Measurements from ENCODE around the gene VTI1A. TPM values are rescaled to one million over a fixed set of nuclear protein-coding genes. Genes with fewer than 3 reads are reported as not detected.

VTI1A gene
- total and polyA plus RNA-seq, 2 experiments from 2014 or later: 20.4 to 39.8 TPM

GRCh38 chr10:112851181-112851580 lies 404.2 kb downstream of the VTI1A start:
- Histone ChIP-seq H3K9me3 (ENCODE audit: low read depth) (no peaks in the 10 kb centered on the region), H3K27me3 (no peaks in the 10 kb centered on the region), H3K4me3 (no peak overlapping the region), H3K79me2 (no peaks in the 10 kb centered on the region), H3K9me2 (replicated peaks; ENCODE audit: insufficient read depth) (no peaks in the 10 kb centered on the region), H2AFZ (no peak overlapping the region), H3K4me2 (no peak overlapping the region), H3K36me3 (replicated peaks; ENCODE audit: insufficient read depth, low read depth) (no peaks in the 10 kb centered on the region), H3K4me1 (ENCODE audit: insufficient read depth) (no peaks in the 10 kb centered on the region), H4K20me1 (ENCODE audit: insufficient read depth, poor library complexity, severe bottlenecking) (no peaks in the 10 kb centered on the region), H3K27ac (no peak overlapping the region)
- DNase-seq (ENCODE audit: low spot score): no peak
- 86% methylated on average over 4 of the region's 4 CpGs for WGBS (ENCODE audit: low lambda C conversion rate, missing lambda C conversion rate)
- TF ChIP-seq CTCF (IDR thresholded peaks at IDR 0.05; ENCODE audit: poor library complexity) (no peak), EZH2phosphoT487 (IDR thresholded peaks at IDR 0.05; ENCODE audit: low read depth, severe bottlenecking, unreplicated experiment) (no peak), EZH2 (IDR thresholded peaks at IDR 0.05; ENCODE audit: borderline replicate concordance) (no peak)

GRCh38 chr10:112851588-112852211 lies 404.7 kb downstream of the VTI1A start:
- Histone ChIP-seq H3K27ac (no peak overlapping the region), H3K36me3 (replicated peaks; ENCODE audit: insufficient read depth, low read depth) (no peaks in the 10 kb centered on the region), H3K9me2 (replicated peaks; ENCODE audit: insufficient read depth) (no peaks in the 10 kb centered on the region), H3K79me2 (no peaks in the 10 kb centered on the region), H3K4me3 (no peak overlapping the region), H3K4me1 (ENCODE audit: insufficient read depth) (no peaks in the 10 kb centered on the region), H3K27me3 (no peaks in the 10 kb centered on the region), H4K20me1 (ENCODE audit: insufficient read depth, poor library complexity, severe bottlenecking) (no peaks in the 10 kb centered on the region), H3K9me3 (ENCODE audit: low read depth) (no peaks in the 10 kb centered on the region), H3K4me2 (no peak overlapping the region), H2AFZ (no peak overlapping the region)
- 61% methylated on average over 3 of the region's 3 CpGs for WGBS (ENCODE audit: low lambda C conversion rate, missing lambda C conversion rate)
- no peak for DNase-seq (ENCODE audit: low spot score)
- TF ChIP-seq CTCF (IDR thresholded peaks at IDR 0.05; ENCODE audit: poor library complexity) (no peak), EZH2phosphoT487 (IDR thresholded peaks at IDR 0.05; ENCODE audit: low read depth, severe bottlenecking, unreplicated experiment) (no peak), EZH2 (IDR thresholded peaks at IDR 0.05; ENCODE audit: borderline replicate concordance) (no peak)

GRCh38 chr10:112852306-112852705 lies 405.3 kb downstream of the VTI1A start:
- no peak for DNase-seq (ENCODE audit: low spot score)

More at GRCh38 chr10:112852306-112852705, 405.3 kb downstream of the VTI1A start:
- no peak overlapping the region for H3K4me2 ChIP-seq
- no peak overlapping the region for H3K27ac ChIP-seq
- no peaks in the 10 kb centered on the region for H3K9me2 ChIP-seq (replicated peaks; ENCODE audit: insufficient read depth)
- H3K4me1 ChIP-seq (ENCODE audit: insufficient read depth): no peaks in the 10 kb centered on the region
- no peak overlapping the region for H2AFZ ChIP-seq
- no peaks in the 10 kb centered on the region for H4K20me1 ChIP-seq (ENCODE audit: insufficient read depth, poor library complexity, severe bottlenecking)
- H3K36me3 ChIP-seq (replicated peaks; ENCODE audit: insufficient read depth, low read depth): no peaks in the 10 kb centered on the region
- no peaks in the 10 kb centered on the region for H3K9me3 ChIP-seq (ENCODE audit: low read depth)
- H3K79me2 ChIP-seq: no peaks in the 10 kb centered on the region
- H3K27me3 ChIP-seq: no peaks in the 10 kb centered on the region
- no peak overlapping the region for H3K4me3 ChIP-seq
- 87% methylated on average over 4 of the region's 4 CpGs for WGBS (ENCODE audit: low lambda C conversion rate, missing lambda C conversion rate)
- TF ChIP-seq EZH2 (IDR thresholded peaks at IDR 0.05; ENCODE audit: borderline replicate concordance) (no peak), EZH2phosphoT487 (IDR thresholded peaks at IDR 0.05; ENCODE audit: low read depth, severe bottlenecking, unreplicated experiment) (no peak), CTCF (IDR thresholded peaks at IDR 0.05; ENCODE audit: poor library complexity) (no peak)
